Embryonic facial prominence (tissue), 1 donor: ENCODE measurements around the gene DEPP1.

ENCODE experiments used
- DNase-seq: peaks from one replicate; pipeline ENCODE4 v3.0.0-alpha.2; 2016; ENCODE audit errors: extremely low spot score

DEPP1 gene

GRCh38 chr10:44933451-44934321 is 44.9 kb downstream of the DEPP1 start:
- no peak for DNase-seq

GRCh38 chr10:44932517-44933450 is 45.8 kb downstream of the DEPP1 start:
- no peak for DNase-seq

- no peak for DNase-seq
Measured at GRCh38 chr10:44931621-44932516, 46.7 kb downstream of the DEPP1 start.

- DNase-seq: no peak
Measured at GRCh38 chr10:44930904-44931620, 47.5 kb downstream of the DEPP1 start.

GRCh38 chr10:44929356-44930255 is 49.0 kb downstream of the DEPP1 start:
- no peak for DNase-seq

- DNase-seq: no peak
Measured at GRCh38 chr10:44928462-44928861, 50.1 kb downstream of the DEPP1 start.

- DNase-seq: no peak
Measured at GRCh38 chr10:44927352-44927751, 51.3 kb downstream of the DEPP1 start.

- no peak for DNase-seq
Measured at GRCh38 chr10:44926751-44927351, 51.8 kb downstream of the DEPP1 start.
